HG02840 (cell line): Measurements from ENCODE around the gene ARFIP2.

Experiments used
- ATAC-seq: cut with Tn5 transposase; IDR thresholded peaks from one replicate; pipeline ENCODE4 v1.9.1; 2021; ENCODE audit warnings: mild to moderate bottlenecking, moderate library complexity, moderate number of reproducible peaks; ENCODE audit not compliant: unreplicated experiment, low FRiP score

The ARFIP2 gene

DNA sequence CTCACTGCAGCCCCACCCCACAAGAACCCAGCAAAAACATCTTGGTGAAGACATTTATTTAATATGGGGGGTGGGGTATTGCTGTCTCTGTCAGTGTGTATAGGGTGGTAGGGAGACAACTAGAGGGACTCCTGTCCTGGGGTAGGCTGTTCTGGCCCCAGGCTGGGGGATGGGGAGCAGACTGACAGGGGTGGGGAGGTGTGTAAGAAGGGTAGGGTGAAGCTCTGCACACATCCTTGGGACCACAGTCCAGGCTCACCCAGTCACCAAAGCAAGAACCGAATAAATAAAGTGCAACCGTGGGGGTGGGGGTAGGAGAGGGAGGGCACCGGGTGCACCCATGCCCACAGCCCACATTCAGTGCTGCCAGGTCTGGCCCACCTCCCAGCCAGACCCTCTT is 32.6 kb downstream of the ARFIP2 start:
- no peak for ATAC-seq

DNA sequence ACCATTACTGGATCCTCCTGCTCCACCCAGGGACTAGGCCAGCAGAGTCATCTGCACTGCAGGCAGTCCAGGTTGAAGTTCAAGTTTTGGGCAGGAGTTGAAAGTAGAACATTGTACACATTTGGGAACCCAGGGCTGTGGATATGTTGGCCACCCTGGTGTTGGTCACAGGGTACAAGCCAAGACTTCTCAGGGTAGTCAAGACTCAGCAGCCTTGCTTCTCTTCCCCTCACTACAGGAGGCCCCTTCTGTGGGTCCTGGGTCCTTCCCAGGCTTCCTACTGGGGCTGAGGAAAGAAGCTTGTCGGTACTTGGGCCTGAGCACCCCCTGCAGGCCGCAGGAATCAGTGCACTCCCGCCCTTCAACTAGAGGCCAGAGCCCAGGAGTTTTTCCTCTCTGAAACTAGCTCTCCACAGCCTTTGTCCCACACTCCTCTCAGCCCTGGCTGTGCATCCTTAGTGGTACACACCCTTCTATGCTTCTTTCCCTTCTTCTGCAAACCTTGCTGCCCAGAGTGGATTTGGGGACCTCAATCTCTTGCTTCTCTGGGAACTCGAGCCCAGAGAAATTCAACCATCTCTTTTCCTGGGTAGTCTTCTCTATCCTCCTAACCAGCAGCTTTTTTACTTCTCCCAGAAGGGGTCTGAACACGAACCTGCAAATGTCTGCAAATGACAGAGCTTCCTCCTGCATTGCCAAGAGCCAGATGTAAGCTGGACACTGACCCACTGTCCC is 37.7 kb downstream of the ARFIP2 start:
- peak; percentile 51 for ATAC-seq

DNA sequence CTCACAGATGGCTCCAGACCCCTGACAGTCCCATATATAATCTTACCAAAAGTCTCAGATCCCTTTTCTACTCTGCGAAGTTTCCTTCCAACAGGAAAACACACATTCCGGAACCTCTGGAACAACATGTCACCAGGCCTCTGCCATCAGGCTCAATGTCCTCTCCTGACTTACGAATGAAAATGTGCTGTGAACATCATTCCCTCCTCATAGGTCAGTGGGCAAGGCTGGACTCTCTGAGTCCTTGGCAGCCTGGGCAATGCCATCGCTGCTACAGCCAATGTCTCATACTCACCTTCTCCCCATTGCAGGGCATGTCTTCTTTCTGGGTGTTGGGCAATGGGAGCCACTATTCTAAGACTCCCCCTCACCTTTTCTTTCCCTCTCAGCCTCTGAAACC is 38.7 kb downstream of the ARFIP2 start:
- ATAC-seq, result no peak

DNA sequence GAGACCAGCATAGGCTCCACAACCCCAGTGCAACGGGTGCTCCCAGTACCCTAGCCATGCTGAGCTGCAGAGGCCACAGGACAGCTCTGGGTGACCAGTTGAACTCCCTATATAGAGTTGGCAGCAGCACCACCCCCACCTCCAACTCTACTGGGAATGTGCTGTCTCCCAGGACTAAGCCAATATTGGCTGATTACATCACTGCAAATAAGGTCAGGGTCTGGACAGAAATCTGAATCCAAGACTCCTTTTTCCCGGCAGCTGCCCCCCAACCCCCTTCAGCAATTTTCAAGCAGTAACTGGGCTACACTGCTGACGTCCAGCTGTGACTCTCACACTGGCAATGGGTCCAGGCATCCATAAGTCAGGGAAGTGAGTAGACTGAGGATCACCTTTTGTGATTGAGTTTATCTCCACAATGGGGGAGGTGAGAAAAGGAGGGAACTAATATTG is 40.2 kb downstream of the ARFIP2 start, which contains the start of gene HPX:
TSS of gene HPX (minus strand) at position 82 of the 453 bp plus-strand sequence. CDS start at position 58, 24 bp downstream.
- ATAC-seq, result no peak

DNA sequence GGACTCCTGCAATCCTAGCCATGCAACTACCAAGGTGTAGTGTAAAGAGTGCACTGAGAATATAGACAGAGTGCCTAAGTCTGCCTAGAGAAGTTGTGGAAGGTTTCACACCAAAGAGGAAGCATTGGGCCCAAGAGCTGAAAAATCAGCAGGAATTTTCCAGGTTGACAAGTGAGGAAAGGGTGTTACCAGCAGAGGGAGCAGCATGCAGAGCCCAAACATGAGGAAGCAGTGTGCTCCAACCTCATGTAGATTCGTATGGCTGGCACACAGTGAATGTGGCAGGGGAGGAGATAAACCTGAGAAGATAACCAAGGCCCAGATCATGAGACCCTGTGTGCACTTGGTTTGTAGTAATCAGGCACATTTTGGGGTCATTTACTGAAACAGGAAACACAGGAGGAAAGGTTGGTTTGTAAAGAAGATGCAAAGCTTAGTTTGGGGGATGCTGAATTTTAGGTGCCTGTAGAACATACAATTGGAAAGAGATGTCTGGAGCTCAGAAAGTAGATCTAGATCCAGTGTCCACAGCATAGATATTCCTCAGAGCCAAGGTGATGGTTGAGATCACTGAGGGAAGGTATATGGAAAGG is 42.1 kb downstream of the ARFIP2 start:
- no peak for ATAC-seq

DNA sequence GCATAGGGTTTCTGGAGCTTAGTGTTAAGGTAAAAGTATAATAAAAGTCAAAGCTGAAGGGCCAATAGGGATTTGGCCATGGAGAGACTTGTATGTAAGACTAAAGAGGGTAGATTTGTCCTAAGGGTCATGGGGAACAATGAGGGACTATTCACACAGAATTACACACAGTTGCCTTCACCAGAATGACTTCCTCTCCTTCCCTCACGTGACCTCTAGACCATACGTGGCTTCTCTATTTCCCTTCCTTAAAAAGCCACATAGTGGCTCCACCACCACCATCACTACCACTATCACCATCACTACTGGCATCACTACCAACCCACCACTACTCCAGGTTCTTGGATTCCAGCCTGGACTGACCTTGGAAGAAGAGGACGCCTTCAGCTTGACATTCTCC is 43.1 kb downstream of the ARFIP2 start:
- ATAC-seq, result no peak

DNA sequence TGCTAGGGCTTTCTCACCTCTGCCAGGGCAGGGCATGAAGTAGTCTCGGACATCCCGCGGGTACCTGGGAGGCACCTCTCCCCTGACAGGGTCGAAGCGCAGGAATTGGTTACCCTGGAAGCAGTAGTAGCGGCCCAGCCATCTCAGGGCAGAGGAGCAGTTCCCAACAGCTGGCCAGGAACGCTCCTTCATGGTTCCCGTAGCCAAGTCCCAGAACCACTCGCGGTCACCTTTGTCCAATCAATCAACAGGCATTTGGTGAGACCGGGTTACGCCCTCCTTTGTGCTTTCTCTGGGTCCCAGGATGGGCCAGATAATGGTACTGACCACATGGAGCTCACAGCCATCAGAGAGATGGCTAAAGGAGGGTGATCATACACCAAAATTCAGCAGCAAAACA is 43.7 kb downstream of the ARFIP2 start:
- no peak for ATAC-seq

DNA sequence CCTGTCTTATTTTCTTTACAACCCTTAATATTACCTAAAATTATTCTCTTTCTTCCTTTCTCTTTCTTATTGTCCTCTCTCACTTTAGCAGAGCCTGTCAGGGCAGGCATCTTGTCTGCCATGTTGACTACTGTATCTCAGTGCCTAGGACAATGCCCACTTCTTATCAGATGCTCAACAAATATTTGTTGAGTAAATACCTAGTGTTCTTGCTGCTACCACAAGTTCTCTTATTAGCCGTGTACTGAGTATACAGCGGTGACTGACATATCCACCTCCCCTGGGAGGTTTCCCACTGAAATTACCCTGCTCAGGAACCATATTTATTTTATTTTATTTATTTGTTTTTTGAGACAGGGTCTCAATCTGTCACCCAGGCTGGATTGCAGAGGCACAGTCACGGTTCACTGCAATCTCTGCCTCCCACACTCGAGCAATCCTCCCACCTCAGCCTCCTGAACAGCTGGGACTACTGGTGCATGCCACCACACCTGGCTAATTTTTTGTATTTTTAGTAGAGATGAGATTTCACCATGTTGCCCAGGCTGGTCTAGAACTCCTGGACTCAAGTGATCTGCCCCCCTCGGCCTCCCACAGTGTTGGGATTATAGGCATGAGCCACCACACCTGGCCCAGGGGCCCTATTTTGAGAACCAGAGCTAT is 47.0 kb downstream of the ARFIP2 start:
- no peak for ATAC-seq

DNA sequence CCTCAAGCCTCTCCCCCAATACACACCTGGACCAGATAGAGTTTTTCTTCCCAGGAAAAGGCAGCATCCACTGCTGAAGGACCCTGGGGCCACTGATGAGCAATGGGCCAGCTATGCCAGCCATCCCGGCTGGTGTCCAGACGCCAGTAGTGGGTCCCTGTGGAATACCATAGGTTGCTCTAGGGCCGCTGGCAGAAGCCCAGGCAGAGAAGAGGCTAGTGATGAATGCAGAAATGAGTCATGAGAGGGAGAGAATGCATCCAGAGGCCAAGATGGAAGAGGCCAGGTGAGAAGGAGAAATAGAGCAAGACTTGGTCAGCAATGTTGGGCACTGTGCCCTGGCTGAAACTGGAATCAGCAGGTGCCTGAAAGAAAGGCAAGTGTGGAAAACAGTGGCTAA is 49.3 kb downstream of the ARFIP2 start:
- ATAC-seq, result no peak

DNA sequence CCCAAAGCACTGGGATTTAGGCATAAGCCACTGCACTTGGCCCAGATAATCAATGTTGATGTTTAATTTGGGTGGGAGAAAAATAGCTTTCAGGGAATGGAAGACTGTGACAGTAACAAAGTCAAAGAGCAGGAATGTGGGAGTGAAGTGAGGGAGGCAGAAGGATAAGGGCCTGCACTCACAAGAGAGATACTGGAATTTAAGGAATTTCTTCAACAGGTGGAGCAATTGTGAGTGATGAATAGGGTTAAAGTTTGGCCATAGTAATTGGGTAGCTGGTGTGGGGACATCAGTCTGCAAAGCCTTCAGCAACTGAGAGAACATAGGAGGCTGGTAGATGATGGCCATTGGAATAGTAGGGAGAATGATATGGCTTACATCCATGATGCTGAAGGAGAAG is 53.6 kb downstream of the ARFIP2 start:
- ATAC-seq, result no peak
